HG03571 (cell line): Measurements from ENCODE around the gene SPG21.
"Not testable (repeated sequence)": the region's sequence is repeated elsewhere in the genome, so short reads cannot be mapped to it uniquely, and the experiment has no call there.

ENCODE experiments used
- ATAC-seq: cut with Tn5 transposase; IDR thresholded peaks from one replicate; pipeline ENCODE4 v1.9.1; 2021; ENCODE audit not compliant: unreplicated experiment

Gene SPG21

GRCh38 chr15:64989416-64990167 is at the start of gene SPG21:
Gene SPG21, minus strand, starts transcription at chr15:64989914. Its CDS starts 6,345 bp downstream, at chr15:64983569.
- peak; percentile 93 for ATAC-seq

GRCh38 chr15:65038836-65039235 is 49.1 kb upstream of the SPG21 start:
- ATAC-seq, result no peak

GRCh38 chr15:65038428-65038827 is 48.7 kb upstream of the SPG21 start:
- no peak for ATAC-seq

- ATAC-seq, result no peak
These were observed 47.6 kb upstream of the SPG21 start for GRCh38 chr15:65037309-65037708.

- no peak for ATAC-seq
These were observed 45.0 kb upstream of the SPG21 start for GRCh38 chr15:65034719-65035118.

GRCh38 chr15:65033659-65034269 is 44.0 kb upstream of the SPG21 start:
- ATAC-seq, result no peak

- no peak for ATAC-seq
These were observed 43.3 kb upstream of the SPG21 start for GRCh38 chr15:65032801-65033537.

- no peak for ATAC-seq
These were observed 40.1 kb upstream of the SPG21 start for GRCh38 chr15:65029736-65030208.

GRCh38 chr15:65028921-65029735 is 39.4 kb upstream of the SPG21 start, which contains the start of gene MTFMT:
Gene MTFMT, minus strand, starts transcription at chr15:65029639. Its CDS starts 26 bp downstream, at chr15:65029613.
- peak; percentile 74 for ATAC-seq

- ATAC-seq, result no peak
These were observed 38.6 kb upstream of the SPG21 start for GRCh38 chr15:65028338-65028737.

- no peak for ATAC-seq
These were observed 37.9 kb upstream of the SPG21 start for GRCh38 chr15:65027593-65027992.

- no peak for ATAC-seq
These were observed 37.0 kb upstream of the SPG21 start for GRCh38 chr15:65026756-65027155.

GRCh38 chr15:65021488-65021887 is 31.8 kb upstream of the SPG21 start:
- ATAC-seq, result no peak

- no peak for ATAC-seq
These were observed 30.7 kb upstream of the SPG21 start for GRCh38 chr15:65020419-65020818.

GRCh38 chr15:65011198-65011597 is 21.5 kb upstream of the SPG21 start:
- ATAC-seq, result not testable (repeated sequence)

- no peak for ATAC-seq
These were observed 19.3 kb upstream of the SPG21 start for GRCh38 chr15:65008983-65009382.

GRCh38 chr15:65006876-65007275 is 17.2 kb upstream of the SPG21 start:
- ATAC-seq, result no peak

GRCh38 chr15:65004993-65005392 is 15.3 kb upstream of the SPG21 start:
- no peak for ATAC-seq

- ATAC-seq, result no peak
These were observed 8.1 kb upstream of the SPG21 start for GRCh38 chr15:64997745-64998375.

- ATAC-seq, result no peak
These were observed 7.4 kb upstream of the SPG21 start for GRCh38 chr15:64997066-64997465.
